ENCODE results near the gene GALNS.

DNA sequence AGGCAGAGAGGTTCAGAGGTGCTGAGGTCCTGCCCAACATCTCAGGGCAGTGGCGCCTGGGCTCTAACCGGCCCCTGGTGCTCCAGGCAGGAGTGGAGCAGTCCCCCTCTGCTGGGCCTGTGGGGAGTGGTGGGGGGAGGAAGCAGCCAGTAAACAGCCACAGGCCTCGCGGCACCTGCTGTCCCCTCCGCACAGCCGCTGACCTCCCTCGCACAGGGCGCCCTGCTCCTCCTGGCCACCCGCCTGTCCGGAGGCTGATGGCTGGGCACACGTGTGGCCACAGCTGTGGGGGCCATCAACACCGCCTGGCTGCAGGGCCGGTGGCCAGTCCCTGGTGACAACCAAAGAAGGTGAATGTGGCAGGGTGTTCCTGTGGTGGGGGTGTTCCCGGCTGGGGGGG lies 46.5 kb upstream of the GALNS start:
- TF ChIP-seq, protein P1, sequence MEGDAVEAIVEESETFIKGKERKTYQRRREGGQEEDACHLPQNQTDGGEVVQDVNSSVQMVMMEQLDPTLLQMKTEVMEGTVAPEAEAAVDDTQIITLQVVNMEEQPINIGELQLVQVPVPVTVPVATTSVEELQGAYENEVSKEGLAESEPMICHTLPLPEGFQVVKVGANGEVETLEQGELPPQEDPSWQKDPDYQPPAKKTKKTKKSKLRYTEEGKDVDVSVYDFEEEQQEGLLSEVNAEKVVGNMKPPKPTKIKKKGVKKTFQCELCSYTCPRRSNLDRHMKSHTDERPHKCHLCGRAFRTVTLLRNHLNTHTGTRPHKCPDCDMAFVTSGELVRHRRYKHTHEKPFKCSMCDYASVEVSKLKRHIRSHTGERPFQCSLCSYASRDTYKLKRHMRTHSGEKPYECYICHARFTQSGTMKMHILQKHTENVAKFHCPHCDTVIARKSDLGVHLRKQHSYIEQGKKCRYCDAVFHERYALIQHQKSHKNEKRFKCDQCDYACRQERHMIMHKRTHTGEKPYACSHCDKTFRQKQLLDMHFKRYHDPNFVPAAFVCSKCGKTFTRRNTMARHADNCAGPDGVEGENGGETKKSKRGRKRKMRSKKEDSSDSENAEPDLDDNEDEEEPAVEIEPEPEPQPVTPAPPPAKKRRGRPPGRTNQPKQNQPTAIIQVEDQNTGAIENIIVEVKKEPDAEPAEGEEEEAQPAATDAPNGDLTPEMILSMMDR (IDR thresholded peaks at IDR 0.05), result no peak
- TF ChIP-seq EZH2 (IDR thresholded peaks at IDR 0.05; ENCODE audit: borderline replicate concordance, insufficient read depth, low read depth, low read length, poor library complexity, severe bottlenecking), result no peak

All from B cell (primary cell).